ENCODE results near the gene ZAP70. TPM values are rescaled to one million over a fixed set of nuclear protein-coding genes. Genes with fewer than 3 reads are reported as not detected.

ZAP70 gene
- total and polyA plus RNA-seq, 10 donors = 35.2 to 96.1 (median 62.2) TPM

- no peak overlapping the region for H3K4me3 ChIP-seq
- no peaks in the 10 kb centered on the region for H3K9me3 ChIP-seq
- intact Hi-C loops (cut with DNase I; ENCODE audit: low total_unique reads) = no loop called here
- peaks cover 0 to 61% (median 22%) of the 10 kb centered on the region in 6 donors for H3K4me1 ChIP-seq
- peak overlapping the region in 3 of 8 donors; percentile 48 to 76 (median 62) for H3K27ac ChIP-seq
- peaks cover 0 to 40% (median 6%) of the 10 kb centered on the region in 6 donors for H3K36me3 ChIP-seq
- no peak for DNase-seq
- H3K27me3 ChIP-seq (replicated peaks in 1 of 7) = no peaks in the 10 kb centered on the region
- 75 to 90% (median 82%) methylated on average over 4 of the region's 4 CpGs for WGBS, 5 donors
- no peak for TF ChIP-seq POLR2A (IDR thresholded peaks at IDR 0.05)
- TF ChIP-seq POLR2AphosphoS5 (IDR thresholded peaks at IDR 0.05) = no peak
- TF ChIP-seq, protein P1, sequence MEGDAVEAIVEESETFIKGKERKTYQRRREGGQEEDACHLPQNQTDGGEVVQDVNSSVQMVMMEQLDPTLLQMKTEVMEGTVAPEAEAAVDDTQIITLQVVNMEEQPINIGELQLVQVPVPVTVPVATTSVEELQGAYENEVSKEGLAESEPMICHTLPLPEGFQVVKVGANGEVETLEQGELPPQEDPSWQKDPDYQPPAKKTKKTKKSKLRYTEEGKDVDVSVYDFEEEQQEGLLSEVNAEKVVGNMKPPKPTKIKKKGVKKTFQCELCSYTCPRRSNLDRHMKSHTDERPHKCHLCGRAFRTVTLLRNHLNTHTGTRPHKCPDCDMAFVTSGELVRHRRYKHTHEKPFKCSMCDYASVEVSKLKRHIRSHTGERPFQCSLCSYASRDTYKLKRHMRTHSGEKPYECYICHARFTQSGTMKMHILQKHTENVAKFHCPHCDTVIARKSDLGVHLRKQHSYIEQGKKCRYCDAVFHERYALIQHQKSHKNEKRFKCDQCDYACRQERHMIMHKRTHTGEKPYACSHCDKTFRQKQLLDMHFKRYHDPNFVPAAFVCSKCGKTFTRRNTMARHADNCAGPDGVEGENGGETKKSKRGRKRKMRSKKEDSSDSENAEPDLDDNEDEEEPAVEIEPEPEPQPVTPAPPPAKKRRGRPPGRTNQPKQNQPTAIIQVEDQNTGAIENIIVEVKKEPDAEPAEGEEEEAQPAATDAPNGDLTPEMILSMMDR (IDR thresholded peaks at IDR 0.05 in 8 of 11, conservative IDR thresholded peaks at IDR 0.05 in 3 of 11) = no peak
These were observed 28.3 kb downstream of the ZAP70 start for GRCh38 chr2:97741686-97742085.

DNA sequence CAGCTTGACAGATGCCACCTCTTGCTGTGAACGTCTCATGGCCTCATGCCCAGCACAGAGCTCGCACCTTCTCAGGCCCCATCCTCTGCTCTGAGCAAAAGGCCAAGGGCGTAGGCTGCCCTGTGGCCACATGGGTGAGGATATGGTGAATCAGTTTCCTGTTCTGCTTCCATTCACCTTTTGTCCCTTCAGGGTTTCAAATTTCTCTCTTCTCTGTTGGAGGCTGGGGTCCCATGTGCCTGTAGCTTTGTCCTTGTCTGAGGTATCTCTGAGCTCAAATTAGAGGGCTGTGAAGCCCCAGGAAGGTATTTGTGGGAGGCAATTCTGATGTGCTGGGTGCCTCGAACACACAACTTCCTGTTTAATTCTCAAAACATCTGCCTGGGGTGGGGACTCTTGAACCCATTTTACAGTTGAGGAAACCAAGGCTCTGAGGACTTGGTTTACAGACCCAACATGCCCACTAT lies 29.0 kb downstream of the ZAP70 start:
- H3K27me3 ChIP-seq (replicated peaks in 1 of 7) = no peaks in the 10 kb centered on the region
- peak; percentile 66 for DNase-seq
- WGBS, 5 donors = 46 to 60% (median 51%) methylated on average over 4 of the region's 4 CpGs
- H3K27ac ChIP-seq = peak overlapping the region in 3 of 8 donors; percentile 48 to 76 (median 62)
- H3K36me3 ChIP-seq = peaks cover 0 to 33% (median 6%) of the 10 kb centered on the region in 6 donors
- H3K9me3 ChIP-seq = no peaks in the 10 kb centered on the region
- TF ChIP-seq POLR2A (IDR thresholded peaks at IDR 0.05) (no peak), POLR2AphosphoS5 (IDR thresholded peaks at IDR 0.05) (peak in 1 of 3 donors; percentile 41)
- TF ChIP-seq, protein P1 (IDR thresholded peaks at IDR 0.05 in 8 of 11, conservative IDR thresholded peaks at IDR 0.05 in 3 of 11) = no peak
- H3K4me1 ChIP-seq = peaks cover 0 to 68% (median 22%) of the 10 kb centered on the region in 6 donors
- H3K4me3 ChIP-seq = no peak overlapping the region
- intact Hi-C loops (cut with DNase I; ENCODE audit: low total_unique reads) = no loop called here

GRCh38 chr2:97743913-97744312 lies 30.5 kb downstream of the ZAP70 start:
- H3K36me3 ChIP-seq = peaks cover 0 to 18% (median 3%) of the 10 kb centered on the region in 6 donors
- intact Hi-C loops (cut with DNase I; ENCODE audit: low total_unique reads) = no loop called here
- no peak for DNase-seq
- no peak for TF ChIP-seq POLR2A (IDR thresholded peaks at IDR 0.05)
- TF ChIP-seq POLR2AphosphoS5 (IDR thresholded peaks at IDR 0.05) = no peak
- TF ChIP-seq, protein P1 (IDR thresholded peaks at IDR 0.05 in 8 of 11, conservative IDR thresholded peaks at IDR 0.05 in 3 of 11) = no peak
- 94 to 98% (median 97%) methylated on average over 5 to 6 of the region's 6 CpGs for WGBS, 5 donors
- no peak overlapping the region for H3K27ac ChIP-seq
- H3K27me3 ChIP-seq (replicated peaks in 1 of 7) = no peaks in the 10 kb centered on the region
- H3K4me1 ChIP-seq = peaks cover 0 to 82% (median 30%) of the 10 kb centered on the region in 6 donors
- no peaks in the 10 kb centered on the region for H3K9me3 ChIP-seq
- H3K4me3 ChIP-seq = no peak overlapping the region

DNA sequence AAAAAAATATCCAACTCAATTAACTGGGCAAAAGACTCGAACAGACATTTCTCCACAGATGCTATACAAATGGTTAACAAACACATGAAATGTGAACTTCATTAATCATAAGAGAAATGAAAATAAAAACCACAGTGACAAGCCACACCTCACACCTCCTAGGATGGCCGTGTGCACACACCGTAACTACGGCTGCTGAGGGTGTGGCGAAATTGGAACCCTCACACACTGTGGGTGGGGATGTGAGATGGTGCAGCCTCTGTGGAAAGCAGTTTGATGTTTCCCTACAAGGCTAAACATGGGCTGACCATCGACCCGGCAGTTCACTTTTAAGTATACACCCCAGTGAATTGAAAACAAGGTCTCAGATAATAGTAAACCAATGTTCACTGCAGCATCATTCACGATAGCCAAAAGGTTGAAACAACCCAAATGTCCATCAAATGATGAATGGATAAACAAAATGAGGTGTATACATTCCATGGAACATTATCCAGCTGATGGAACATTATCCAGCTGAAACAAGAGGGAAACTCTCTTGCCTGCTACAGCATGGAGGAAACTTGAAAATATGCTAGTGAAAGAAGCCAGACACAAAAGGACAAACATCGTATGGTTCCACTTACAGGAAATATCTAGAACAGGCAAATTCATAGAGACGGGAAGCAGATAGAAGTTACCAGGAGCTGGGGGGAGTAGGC lies 32.2 kb downstream of the ZAP70 start:
- peak; percentile 77 for DNase-seq
- peak in 2 of 3 donors; percentile 38 to 68 for TF ChIP-seq POLR2AphosphoS5 (IDR thresholded peaks at IDR 0.05)
- no peak for TF ChIP-seq POLR2A (IDR thresholded peaks at IDR 0.05)
- Histone ChIP-seq H3K4me3 (no peak overlapping the region), H3K27ac (peak overlapping the region in 2 of 8 donors; percentile 30 to 50), H3K27me3 (replicated peaks in 1 of 7) (no peaks in the 10 kb centered on the region), H3K4me1 (peaks cover 0 to 73% (median 29%) of the 10 kb centered on the region in 6 donors), H3K9me3 (no peaks in the 10 kb centered on the region), H3K36me3 (peaks cover 0 to 24% (median 0%) of the 10 kb centered on the region in 6 donors)
- 45 to 62% (median 57%) methylated on average over 10 of the region's 10 CpGs for WGBS, 5 donors
- intact Hi-C loops (cut with DNase I; ENCODE audit: low total_unique reads) = no loop called here

All from spleen (tissue), 11 donors.